Measurements from ENCODE around the gene TMC3. TPM values are rescaled to one million over a fixed set of nuclear protein-coding genes. Genes with fewer than 3 reads are reported as not detected.

TMC3 gene
- total RNA-seq, 1 experiment from 2014 or later, result not detected

GRCh38 chr15:81391657-81392056 lies 17.6 kb upstream of the TMC3 start:
- Mint-ChIP-seq H3K4me1 (ENCODE audit: low read depth, unreplicated experiment) (no peaks in the 10 kb centered on the region), H3K4me3 (ENCODE audit: low read depth, unreplicated experiment) (no peak overlapping the region), H3K36me3 (ENCODE audit: insufficient read depth, unreplicated experiment) (no peaks in the 10 kb centered on the region), H3K27me3 (ENCODE audit: unreplicated experiment) (peaks cover 22% of the 10 kb centered on the region), H3K27ac (ENCODE audit: unreplicated experiment) (no peak overlapping the region), H3K9me3 (ENCODE audit: low read depth, unreplicated experiment) (no peaks in the 10 kb centered on the region)
- no TSS peak for BruUV-seq (replicated peaks)
- intact Hi-C loops (cut with micrococcal nuclease; ENCODE audit: unreplicated experiment), result no loop called here
- DNase-seq, result no peak
- TF ChIP-seq, protein P1, sequence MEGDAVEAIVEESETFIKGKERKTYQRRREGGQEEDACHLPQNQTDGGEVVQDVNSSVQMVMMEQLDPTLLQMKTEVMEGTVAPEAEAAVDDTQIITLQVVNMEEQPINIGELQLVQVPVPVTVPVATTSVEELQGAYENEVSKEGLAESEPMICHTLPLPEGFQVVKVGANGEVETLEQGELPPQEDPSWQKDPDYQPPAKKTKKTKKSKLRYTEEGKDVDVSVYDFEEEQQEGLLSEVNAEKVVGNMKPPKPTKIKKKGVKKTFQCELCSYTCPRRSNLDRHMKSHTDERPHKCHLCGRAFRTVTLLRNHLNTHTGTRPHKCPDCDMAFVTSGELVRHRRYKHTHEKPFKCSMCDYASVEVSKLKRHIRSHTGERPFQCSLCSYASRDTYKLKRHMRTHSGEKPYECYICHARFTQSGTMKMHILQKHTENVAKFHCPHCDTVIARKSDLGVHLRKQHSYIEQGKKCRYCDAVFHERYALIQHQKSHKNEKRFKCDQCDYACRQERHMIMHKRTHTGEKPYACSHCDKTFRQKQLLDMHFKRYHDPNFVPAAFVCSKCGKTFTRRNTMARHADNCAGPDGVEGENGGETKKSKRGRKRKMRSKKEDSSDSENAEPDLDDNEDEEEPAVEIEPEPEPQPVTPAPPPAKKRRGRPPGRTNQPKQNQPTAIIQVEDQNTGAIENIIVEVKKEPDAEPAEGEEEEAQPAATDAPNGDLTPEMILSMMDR (IDR thresholded peaks at IDR 0.05; ENCODE audit: unreplicated experiment), result no peak
- CTCF ChIA-PET, result no interaction called here

GRCh38 chr15:81388436-81388770 lies 14.4 kb upstream of the TMC3 start:
- H3K36me3 Mint-ChIP-seq (ENCODE audit: insufficient read depth, unreplicated experiment), result no peaks in the 10 kb centered on the region
- intact Hi-C loops (cut with micrococcal nuclease; ENCODE audit: unreplicated experiment), result no loop called here
- no peaks in the 10 kb centered on the region for H3K4me1 Mint-ChIP-seq (ENCODE audit: low read depth, unreplicated experiment)
- DNase-seq, result no peak
- CTCF ChIA-PET, result no interaction called here
- no peak overlapping the region for H3K27ac Mint-ChIP-seq (ENCODE audit: unreplicated experiment)
- no peaks in the 10 kb centered on the region for H3K9me3 Mint-ChIP-seq (ENCODE audit: low read depth, unreplicated experiment)
- TF ChIP-seq, protein P1 (IDR thresholded peaks at IDR 0.05; ENCODE audit: unreplicated experiment), result no peak
- BruUV-seq (replicated peaks), result no TSS peak
- H3K27me3 Mint-ChIP-seq (ENCODE audit: unreplicated experiment), result peaks cover 34% of the 10 kb centered on the region
- no peak overlapping the region for H3K4me3 Mint-ChIP-seq (ENCODE audit: low read depth, unreplicated experiment)

- TF ChIP-seq, protein P1 (IDR thresholded peaks at IDR 0.05; ENCODE audit: unreplicated experiment), result no peak
- H3K36me3 Mint-ChIP-seq (ENCODE audit: insufficient read depth, unreplicated experiment), result no peaks in the 10 kb centered on the region
- peaks cover 39% of the 10 kb centered on the region for H3K27me3 Mint-ChIP-seq (ENCODE audit: unreplicated experiment)
- CTCF ChIA-PET, result no interaction called here
- H3K4me3 Mint-ChIP-seq (ENCODE audit: low read depth, unreplicated experiment), result no peak overlapping the region
- no peaks in the 10 kb centered on the region for H3K4me1 Mint-ChIP-seq (ENCODE audit: low read depth, unreplicated experiment)
- H3K9me3 Mint-ChIP-seq (ENCODE audit: low read depth, unreplicated experiment), result no peaks in the 10 kb centered on the region
- no TSS peak for BruUV-seq (replicated peaks)
- H3K27ac Mint-ChIP-seq (ENCODE audit: unreplicated experiment), result no peak overlapping the region
- intact Hi-C loops (cut with micrococcal nuclease; ENCODE audit: unreplicated experiment), result no loop called here
- no peak for DNase-seq
Observed at GRCh38 chr15:81387621-81388435, 13.8 kb upstream of the TMC3 start.

- TF ChIP-seq, protein P1 (IDR thresholded peaks at IDR 0.05; ENCODE audit: unreplicated experiment), result no peak
- DNase-seq, result no peak
- Mint-ChIP-seq H3K4me1 (ENCODE audit: low read depth, unreplicated experiment) (no peaks in the 10 kb centered on the region), H3K4me3 (ENCODE audit: low read depth, unreplicated experiment) (no peak overlapping the region), H3K36me3 (ENCODE audit: insufficient read depth, unreplicated experiment) (no peaks in the 10 kb centered on the region), H3K27me3 (ENCODE audit: unreplicated experiment) (peaks cover 48% of the 10 kb centered on the region), H3K27ac (ENCODE audit: unreplicated experiment) (no peak overlapping the region), H3K9me3 (ENCODE audit: low read depth, unreplicated experiment) (no peaks in the 10 kb centered on the region)
- intact Hi-C loops (cut with micrococcal nuclease; ENCODE audit: unreplicated experiment), result no loop called here
- BruUV-seq (replicated peaks), result no TSS peak
- CTCF ChIA-PET, result no interaction called here
Observed at GRCh38 chr15:81386947-81387346, 12.9 kb upstream of the TMC3 start.

Data from Calu3 (cell line).